ENCODE data around the gene MMP24.
"Not testable (repeated sequence)": the region's sequence is repeated elsewhere in the genome, so short reads cannot be mapped to it uniquely, and the experiment has no call there.

The MMP24 gene

GRCh38 chr20:35226126-35226883, at the start of gene MMP24:
Gene MMP24, plus strand, starts transcription at chr20:35226690. Its CDS starts 49 bp downstream, at chr20:35226739.
- DNase-seq, result no peak

DNA sequence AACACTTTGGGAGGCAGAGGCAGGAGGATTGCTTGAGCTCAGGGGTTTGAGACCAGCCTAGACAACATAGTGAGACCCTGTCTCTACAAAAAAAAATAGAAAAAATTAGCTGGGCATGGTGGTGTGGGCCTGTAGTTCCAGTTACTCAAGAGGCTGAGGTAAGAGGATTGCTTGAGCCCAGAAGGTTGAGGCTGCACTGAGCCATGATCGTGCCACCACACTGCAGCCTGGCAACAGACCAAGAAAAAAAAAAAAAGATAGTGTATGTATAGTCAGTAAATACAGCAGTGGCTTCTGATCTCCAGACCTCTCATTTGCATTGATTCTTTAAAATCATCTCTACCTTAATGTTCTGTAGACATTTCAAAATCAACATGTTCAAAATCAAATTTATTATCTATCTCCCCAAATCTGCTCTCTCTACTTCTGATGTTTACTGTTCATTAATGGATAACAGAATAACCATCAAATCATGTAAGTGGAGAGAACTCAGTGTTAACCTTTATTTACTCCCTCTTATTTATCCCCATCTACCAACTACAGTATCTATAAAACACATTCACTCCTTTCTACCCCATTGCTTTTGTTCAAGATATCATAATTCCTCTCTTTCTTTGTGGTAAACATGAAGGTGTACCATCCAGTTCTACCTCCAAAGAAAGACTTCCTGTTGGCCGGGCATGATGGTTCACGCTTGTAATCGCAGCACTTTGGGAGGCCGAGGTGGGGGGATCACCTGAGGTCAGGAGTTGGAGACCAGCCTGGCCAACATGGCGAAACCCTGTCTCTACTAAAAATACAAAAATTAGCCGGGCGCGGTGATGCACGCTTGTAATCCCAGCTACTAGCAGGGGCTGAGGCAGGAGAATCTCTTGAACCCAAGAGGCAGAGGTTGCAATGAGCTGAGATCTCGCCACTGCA, 46.9 kb upstream of the MMP24 start:
- no peak for DNase-seq

DNA sequence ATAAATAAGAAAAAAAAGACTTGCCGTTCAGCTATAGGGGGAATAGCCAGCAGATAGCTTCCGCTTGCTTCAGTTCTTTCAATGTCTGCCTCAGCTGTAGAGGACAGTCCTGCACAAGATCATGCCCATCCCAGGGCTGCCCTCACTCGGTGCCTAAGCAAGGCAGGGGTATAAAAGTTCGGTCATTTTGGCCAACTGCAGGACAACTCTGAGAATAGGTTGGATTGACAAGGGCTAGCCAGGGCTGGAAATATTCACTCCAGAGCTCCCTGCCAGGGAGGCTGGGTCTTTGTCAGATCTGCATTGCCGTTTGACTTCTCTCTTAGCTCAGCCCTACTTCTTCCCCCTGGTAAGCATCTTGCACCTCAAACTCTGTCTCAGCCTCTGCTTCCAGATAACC, 46.2 kb upstream of the MMP24 start:
- DNase-seq, result no peak

GRCh38 chr20:35181731-35182130, 44.8 kb upstream of the MMP24 start:
- DNase-seq, result no peak

- not testable (repeated sequence) for DNase-seq
Observed at GRCh38 chr20:35186691-35187289, 39.7 kb upstream of the MMP24 start.

GRCh38 chr20:35187584-35188190, 38.8 kb upstream of the MMP24 start:
- DNase-seq, result no peak

DNA sequence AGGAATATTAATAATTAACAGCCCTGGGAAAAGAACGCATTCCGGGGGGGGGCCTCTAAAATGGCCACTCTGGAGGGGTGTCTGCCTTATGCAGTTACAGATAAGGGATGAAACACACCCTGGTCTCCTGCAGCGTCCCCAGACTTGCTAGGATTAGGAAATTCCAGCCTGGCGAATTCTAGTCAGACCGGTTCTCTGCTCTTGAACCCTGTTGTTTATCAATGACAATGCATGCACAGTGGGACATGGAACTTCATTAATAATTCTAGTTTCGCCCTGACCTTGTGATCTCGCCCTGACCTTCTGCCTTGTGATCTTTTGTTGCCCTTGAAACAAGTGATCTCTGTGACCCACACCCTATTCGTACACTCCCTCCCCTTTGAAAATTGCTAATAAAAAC, 37.3 kb upstream of the MMP24 start:
- DNase-seq, result not testable (repeated sequence)

DNA sequence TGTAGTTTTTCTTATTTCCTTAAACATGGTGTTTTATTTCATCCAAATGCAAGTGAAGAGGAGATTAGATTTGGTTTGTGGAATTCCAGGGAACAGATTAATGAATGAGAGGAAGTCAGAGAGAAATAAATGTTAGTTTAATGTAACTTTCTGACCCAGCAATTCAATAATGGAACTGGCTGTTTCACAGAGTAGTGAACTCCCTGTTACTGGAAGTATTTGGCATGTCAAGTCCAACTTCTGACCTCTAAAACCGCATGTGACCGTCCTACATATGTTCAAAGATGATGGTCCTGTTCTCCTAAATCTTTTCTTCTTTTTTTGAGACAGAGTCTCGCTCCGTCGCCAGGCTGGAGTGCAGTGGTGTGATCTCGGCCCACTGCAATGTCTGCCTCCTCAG, 35.9 kb upstream of the MMP24 start:
- no peak for DNase-seq

DNA sequence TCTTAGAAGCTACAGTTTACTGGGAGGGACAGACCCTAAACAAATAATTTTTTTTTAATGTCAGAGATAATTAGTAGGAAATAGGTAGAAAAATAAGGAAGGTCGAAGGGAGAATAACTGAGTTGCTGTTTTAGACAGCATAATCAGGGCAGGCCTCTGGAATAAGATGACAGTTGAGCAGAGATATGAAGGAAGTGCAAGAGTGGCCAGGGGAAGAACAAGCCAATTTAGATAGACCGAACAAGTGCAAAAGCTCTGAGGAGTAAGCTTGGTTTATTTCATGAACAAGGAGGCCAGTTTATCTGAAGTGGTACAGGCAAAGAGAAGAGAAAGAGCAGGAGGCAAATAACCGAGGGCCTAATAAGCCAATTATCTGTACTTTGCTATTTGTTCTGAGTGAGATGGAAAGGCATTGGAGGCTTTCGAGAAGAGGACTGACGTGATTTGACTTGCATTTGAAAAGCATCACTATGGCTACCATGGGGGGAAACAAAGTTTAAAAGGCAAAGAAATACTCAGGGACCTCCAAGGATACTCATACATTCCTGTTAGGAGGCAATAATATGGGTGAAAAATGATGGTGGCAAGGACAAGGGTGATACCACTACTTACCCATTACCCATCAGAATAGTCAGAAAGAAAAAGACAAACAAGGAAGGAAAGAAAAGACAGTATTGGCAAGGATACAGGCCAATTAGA, 34.9 kb upstream of the MMP24 start:
- no peak for DNase-seq

DNA sequence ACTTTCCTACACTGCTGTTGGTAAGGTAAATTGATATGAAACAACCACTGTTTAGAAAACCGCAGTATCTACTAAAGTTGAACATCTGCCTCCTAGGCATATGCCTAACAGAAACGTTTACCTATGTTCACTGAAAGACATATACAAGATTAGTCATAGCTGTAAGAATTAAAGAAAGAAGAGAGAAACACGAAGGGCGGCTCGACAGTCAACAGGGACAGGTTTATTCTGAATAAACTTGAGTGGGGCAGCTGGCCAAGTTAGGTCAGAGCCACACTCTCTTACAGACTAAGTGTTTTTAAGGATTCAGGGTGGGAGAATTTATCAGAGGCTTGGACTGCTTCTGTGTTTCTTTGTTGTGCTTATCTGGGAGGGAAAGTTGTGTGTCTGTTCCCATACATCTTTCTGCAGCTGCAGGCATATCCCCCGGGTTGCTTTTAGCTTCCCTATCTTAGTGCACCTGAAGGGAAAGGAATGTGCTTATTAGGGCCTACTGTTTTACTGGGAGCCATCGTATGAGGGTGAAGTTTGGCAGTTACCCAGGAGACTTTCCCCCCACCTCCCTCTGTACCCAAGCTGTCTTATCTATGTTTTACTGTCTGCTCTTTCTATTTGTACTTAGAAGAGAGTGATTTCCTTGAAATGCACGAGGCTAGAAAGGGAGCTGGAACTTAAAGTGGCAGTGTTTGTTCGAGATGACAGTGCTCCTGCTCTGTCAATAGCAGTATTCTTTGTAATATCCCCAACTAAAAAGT, 34.2 kb upstream of the MMP24 start:
- DNase-seq, result no peak

DNA sequence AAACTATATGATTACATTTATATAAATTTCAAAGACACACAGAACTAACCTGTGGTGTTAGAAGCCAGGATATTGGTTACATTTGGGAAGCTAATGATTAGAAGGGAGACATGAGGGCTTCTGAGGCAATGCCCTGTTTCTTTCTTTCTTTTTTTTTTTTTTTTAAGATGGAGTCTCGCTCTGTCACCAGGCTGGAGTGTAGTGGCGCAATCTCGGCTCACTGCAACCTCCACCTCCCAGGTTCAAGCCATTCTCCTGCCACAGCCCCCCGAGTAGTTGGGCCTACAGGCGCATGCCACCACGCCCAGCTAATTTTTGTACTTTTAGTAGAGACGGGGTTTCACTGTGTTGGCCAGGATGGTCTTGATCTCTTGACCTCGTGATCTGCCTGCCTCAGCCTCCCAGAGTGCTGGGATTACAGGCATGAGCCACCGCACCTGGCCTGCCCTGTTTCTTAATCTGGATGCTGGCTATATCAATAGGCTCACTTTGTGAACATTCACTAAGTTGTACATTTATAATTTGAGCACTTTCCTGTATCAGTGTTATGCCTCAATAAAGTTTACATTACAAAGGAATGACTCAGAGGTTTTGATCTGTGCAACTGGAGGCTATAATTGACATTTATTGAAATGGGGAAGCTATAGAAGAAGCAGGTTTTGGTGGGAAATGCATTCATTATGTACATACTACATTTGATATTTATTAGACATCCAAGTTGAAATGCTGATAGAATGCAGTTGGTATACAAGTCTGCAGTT, 33.3 kb upstream of the MMP24 start:
- not testable (repeated sequence) for DNase-seq

- no peak for DNase-seq
Observed at GRCh38 chr20:35196313-35196712, 30.2 kb upstream of the MMP24 start.

GRCh38 chr20:35199740-35200139, 26.8 kb upstream of the MMP24 start:
- DNase-seq, result no peak

GRCh38 chr20:35200267-35200666, 26.2 kb upstream of the MMP24 start:
- DNase-seq, result no peak

- not testable (repeated sequence) for DNase-seq
Observed at GRCh38 chr20:35201467-35201866, 25.0 kb upstream of the MMP24 start.

DNA sequence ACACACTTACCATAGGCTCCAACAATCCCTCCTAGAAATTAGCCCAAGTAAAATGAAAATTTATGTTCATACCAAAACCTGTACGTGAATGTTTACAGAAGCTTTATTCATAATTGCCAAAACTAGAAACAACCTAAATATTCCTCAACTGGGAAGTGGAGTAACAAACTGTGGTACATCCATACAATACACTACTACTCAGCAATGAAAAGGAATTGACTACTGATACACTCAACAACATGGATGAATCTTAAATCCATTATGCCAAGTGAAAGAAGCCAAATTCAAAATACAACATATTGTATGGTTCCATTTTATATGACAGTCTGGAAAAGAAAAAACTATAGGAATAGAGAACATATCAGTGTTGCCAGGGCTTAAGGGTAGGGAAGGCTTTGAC, 19.7 kb upstream of the MMP24 start:
- DNase-seq, result no peak

DNA sequence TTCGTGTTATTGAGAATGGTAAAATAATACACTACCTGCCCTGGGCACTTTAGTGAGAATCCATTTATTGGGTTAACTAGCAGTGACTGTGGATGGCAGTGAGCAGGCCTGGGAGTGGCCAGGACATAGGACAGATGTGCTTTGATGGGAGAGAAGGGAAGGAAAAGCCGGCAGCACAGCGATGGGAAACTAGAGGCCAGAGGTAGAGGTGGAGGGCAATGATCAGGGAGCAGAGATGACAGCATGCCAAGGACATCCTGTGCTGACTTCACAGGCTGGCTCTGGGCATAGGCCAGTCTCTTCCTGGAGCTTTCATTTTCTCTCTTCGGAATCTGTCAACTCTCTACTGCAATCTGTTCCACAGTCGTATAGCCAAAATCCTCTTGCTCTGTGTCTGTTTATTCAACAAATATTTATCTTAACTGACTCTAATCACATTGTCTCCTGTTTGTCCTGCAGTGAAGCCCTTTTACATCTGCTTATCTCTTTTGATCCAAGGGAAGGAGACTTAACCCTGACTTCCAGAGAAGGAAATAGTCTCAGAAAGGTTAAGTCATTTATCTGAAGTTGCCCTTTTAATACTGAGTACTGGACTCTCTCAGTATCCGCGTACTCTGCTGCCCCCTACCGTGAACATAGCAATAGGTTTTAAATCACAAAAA, 18.4 kb upstream of the MMP24 start:
- DNase-seq, result peak; percentile 73 to 82

- DNase-seq, result no peak
Observed at GRCh38 chr20:35215066-35215956, 11.2 kb upstream of the MMP24 start.

DNA sequence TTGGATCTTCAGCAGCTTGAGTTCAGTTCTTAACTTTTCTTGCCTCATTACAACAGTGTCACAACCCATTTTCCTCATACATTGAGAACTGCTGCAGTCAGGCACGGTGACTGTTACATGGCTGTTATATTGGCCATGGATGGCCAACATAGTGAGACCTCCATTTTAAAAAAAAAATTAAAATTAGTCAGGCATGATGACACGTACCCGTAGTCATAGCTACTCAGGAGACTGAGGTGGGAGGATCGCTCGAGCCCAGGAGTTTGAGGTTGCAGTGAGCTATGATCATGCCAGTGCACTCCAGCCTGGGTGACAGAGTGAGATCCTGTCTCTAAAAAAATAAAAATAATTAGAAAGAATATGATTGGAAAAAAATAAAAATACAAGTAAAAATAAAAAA, 9.9 kb upstream of the MMP24 start:
- DNase-seq, result no peak
